T follicular helper cell (primary cell): ENCODE measurements around the gene LTK.

Experiments used
- DNase-seq: peaks from one replicate; pipeline ENCODE4 v3.0.0-alpha.2; 2020; ENCODE audit warnings: low read depth

Gene LTK

DNA sequence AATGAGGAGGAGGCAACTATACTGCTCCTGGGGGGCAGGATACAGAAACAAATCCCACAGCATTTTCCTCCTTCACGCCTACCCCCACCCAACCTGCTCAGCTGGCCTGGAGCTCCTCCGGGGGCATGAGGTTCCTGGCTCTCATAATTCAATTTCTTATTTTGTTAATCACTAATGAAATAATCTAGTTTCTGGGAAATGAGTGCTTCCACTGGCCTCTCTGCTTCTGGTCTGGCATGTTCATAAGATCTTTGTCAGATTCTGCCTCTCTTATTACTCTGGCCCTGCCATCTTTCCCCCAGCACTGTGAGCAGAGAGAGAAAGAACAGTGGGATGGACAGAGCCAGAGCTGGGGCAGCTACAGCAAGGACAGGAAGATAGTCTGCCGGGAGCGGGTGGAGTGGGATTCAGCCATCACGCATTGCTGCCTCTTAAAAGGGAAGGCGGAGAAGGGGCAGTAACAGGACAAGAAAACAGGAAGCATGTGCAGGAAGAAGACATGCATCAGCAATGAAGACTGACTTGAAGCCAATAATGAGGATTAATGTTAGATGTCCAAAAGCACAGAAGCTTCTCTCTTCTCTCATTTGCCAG, 16.8 kb upstream of the LTK start:
- DNase-seq, result no peak

DNA sequence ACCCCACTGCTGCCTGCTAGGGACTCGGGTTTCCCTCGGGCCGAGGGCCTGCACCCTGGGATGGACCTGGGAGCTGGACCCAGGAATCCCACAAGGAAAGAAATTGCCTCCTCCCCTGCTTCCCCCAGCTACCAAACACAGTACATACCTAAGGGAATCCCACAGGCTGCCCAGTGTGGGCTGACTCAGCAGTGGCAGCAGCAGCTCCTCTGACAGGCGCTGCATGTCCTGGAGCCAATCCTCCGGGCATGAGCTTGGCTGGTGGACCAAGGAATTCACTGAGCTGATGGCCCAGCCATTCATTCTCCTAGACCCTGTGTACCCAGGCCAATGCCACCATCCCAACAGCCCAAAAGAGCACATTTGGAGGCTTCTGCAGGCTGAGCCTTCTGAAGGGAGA, 9.5 kb upstream of the LTK start:
- DNase-seq, result no peak

DNA sequence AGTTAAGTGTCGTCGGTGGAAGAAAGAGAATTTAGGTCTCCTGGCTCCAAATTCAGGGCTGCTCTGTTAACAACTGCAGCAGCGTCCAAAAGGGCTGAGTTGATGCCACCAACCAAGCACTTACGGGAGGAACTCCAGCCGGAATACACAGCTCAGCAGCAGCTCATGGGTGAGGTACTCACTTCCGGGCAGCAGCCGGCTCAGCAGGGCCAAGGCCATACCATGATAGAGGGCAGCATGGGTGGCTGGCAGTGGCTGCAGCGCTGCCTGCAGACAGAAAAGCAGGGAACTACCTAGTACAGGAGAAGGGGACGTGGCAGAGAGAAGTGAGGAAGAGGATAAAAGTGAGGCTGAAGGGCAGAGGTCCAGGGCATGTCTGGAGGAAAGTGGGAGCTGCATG, 8.0 kb upstream of the LTK start:
- no peak for DNase-seq

DNA sequence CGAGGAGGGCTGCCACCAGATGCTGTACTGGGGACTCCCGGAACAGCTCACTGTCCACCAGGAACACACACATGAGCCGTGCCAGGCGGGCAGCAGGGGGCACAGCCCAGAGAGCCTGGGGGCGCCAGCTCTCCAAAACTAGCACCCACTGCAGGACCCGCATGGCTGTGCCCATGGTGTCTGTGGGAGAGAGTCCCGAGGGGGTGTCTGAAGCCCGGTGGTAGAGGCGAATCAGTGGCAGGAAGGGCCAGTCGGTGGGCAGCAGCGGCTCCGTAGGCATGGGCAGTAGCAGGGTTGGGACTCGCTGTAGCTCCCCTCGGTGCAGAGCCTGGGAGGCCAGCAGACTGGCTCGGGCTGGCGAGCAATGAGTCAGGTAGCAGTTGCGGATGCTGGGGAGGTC, 7.0 kb upstream of the LTK start:
- DNase-seq, result no peak

DNA sequence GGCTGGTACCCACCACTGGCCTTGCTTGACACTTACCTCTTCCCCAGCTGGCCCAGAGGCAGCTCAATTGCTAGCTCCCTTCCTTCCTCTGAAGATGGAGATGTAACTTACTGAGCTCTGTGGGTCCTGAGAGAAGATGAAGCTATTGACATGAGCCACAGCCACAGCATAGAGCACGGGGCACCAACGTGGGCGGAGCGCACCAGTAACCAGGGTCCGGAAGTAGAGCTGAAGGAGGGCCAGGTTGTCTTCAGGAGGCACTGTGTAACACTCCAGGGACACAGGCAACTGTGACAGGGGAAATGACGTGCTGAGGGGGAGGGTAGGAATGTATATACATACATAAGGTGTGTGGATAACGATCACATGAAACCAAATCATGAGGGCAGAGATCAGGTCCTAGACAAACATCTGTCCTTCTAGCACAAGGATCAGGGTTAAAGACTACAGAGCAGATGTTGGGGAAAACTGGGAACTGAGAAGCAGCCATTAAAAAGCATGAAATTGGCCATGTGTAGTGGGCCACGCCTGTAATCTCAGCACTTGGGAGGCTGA, 4.3 kb upstream of the LTK start:
- no peak for DNase-seq

DNA sequence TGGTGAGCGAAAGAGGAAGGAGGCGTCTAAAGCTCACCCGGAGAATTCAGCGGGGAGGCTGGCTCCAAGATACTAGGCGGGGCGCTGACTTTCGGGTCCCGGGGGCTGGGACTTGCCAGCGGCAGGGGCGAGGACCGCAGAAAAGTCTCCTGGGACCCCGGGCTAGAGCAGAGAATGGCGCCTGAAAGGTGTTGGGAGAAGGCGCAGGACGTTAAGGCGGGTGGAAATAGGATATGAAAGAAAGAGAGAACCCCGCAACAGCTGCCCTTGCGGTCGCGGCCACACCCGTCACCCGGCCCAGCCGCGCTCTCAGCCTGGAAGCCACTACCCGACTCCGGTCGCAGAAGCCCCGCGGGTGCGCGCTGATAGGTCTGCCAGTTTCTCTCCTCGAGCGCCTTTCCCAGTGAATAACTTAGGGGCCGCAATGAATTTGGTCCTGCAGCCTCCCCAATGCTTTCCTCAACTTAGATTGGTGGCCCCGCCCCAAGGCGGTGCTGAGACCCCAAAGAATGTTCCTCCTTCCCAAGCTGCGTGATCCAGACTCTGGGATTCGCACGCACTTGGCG, 604 bp downstream of the LTK start:
- DNase-seq, result no peak

DNA sequence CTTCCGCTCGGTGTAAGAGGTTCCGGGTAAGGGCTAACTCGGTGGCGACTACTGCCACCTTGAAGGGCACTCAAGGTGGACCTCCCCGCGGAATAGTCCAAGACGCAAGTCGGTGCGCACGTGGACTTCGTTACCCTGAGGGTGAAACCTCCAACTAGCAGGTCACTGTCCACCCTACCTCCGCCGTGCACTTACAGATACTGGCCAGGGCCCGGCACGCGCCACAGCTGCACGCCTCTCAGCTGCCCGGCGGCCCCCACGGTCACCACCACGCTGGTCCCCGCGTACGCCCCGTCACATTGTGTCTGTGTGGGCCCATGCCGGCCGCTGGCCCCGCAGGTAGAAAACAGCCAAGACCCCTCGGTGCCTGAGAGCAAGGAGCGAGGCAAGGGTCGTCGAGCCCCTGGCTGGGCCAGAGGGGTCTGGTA, 1.1 kb downstream of the LTK start:
- DNase-seq, result no peak

DNA sequence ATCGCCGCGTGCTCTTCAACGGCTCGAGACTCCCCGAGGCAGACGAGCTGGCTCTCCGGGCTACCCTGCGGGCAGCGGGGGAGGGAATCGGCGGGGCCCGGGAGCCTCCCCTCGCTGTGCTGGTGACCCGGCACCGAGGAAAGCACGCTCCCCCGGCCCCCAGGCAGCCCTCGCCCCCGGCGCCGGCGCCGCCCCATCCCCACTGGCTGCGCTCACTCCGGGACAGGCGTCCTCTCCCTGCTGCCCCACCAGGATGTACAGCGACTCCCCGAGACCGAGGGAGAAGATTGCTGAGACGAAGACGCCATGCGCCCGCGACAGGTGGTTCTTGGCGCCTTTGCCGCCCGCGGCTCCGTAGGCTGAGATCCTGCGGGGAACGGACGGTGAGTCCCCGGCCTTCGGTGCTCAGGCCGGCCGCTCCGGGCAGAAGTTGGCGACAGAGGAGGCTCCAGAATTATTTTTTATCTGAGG, 1.7 kb downstream of the LTK start:
- DNase-seq, result no peak

DNA sequence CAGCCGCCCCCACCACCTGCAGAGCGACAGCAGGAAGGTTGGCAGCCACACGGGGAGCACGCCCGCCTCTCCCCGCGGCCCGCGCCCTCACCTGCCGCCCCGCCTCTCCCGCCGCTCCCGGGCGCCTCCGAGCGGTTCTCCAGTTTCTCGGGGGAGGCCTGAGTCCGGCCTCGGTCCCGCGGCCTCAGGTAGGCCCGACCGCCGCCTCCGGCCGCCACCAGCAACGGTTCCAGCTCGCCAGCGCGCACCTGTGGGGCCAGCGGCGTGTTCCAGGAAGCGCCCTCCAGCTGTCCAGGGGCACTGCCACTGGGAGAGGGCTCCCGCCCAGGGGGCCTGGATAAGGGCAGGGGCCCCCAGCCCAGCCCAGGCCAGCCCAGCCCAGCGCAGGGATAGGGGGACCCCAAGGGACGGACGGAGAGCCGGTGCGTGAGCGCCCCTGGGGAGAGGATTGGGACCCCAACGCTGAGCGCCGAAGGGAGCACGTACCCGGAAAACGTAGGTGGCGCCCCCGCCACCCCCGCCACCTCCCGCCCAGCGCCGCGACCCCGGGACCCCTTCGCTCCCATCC, 2.2 kb downstream of the LTK start:
- no peak for DNase-seq

DNA sequence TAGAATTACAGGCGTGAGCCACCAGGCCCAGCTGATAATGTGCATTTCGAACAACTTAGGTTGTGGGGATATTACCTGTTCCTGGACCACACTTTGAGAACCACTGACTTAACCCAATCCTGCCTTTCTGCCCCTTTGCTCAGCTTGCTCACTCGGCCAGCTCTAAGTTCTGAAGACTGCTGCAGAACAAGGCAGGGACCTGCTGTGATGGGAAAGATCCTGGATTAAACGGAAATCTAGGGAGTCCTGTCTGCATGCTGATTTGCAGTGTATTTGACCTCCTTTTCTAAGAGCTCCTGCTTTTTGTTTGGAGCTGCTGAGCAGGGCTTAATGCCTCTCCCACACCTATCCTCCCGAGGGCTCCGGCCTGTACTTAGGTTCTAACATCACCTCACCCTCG, 2.9 kb downstream of the LTK start:
- DNase-seq, result no peak

DNA sequence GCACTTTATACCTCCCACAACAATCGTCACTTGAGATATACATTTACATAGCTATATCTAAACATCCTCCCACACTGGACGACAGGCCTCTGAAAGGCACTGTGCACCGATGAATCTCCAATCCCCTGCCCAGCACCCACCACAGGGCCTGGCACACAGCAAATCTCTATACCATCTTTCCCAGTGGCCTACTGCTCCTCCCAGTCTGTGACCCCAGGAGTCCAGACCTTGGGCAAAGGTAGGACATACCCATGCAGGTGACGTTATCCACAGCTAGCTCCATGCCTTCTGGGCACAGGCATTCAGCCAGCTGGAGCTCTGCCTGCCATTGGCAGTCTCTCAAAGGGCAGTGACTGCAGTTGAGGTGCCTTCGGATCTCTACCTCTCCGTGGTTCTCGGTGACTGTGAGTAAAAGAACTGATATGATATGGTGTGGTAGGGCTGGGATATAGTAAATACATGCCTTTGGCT, 5.8 kb downstream of the LTK start:
- DNase-seq, result no peak

DNA sequence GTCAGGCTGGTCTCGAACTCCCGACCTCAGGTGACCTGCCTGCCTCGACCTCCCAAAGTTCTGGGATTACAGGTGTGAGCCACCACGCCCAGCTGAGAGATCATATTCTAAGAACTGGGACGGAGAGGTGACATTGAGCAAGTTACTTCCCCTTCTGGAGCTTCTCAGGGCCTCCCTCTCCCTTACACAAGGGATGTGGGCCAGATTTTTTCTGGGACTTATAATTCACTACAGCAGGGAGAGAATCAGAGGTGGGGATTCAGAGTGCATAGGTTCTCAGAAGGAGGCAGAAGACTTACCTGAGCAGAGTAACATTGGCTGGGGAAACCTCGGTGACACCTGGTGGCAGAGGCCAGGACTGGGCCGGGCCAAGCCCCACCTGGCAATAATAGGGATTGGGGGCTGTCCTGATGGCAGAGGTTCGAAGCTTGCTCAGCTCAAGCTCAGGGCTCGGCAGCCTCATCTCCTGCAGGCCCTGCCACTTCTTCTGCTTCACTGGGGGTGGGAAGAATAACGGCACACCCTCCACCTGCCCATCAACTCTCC, 6.8 kb downstream of the LTK start:
- no peak for DNase-seq

DNA sequence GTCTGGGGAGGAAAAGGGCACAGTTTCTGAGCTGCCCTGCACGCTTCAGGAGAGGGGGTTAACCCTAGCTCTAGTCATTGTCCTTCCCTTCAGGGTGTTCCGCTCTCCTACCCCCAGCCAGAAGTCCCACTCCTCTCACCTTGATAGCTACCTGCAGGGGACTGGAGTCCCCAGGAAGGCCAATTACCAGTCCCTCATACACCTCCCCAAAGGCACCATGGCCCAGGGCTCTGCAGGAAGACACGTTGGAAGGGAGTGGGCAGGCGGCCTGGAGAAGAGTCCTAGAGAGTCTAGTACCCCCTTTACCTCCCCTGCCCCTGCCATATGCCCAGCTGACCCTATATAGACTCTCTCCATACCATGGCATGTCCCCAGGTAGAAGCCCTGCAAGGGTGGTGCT, 7.9 kb downstream of the LTK start:
- DNase-seq, result no peak

DNA sequence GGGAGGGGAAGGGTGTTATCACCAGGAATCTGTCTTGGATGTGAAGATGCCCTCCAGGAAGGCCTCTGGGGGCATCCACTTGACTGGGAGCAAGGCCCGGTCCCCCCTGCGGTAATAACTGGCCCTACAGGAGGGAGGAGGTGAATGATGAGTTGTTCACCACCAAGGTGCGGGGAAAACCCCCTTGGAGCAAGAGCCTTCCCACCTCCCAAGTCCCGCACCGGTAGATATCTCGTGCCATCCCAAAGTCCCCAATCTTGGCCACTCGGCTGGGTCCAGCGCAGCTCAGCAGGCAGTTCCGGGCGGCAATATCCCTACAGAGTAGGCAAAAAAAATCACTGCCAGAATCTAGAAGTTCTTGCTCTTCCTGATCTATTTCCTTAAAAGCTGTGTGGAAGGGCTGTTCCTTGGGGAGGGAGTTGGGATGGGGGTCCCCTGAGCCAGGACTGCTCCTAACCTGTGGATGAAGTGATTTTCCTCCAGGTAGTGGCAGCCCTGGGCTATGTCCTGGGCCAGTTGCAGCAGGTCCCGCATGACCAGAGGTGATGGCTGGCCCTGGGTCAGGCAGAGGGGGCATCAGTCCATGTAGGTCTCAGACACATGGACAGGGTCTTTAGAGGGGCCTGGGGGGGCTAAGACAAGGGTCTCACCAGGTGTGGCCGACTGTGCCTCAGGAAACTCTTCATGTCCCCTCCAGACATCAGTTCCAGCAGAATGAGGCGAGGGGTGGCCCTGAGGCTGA, 8.7 kb downstream of the LTK start:
- DNase-seq, result no peak

DNA sequence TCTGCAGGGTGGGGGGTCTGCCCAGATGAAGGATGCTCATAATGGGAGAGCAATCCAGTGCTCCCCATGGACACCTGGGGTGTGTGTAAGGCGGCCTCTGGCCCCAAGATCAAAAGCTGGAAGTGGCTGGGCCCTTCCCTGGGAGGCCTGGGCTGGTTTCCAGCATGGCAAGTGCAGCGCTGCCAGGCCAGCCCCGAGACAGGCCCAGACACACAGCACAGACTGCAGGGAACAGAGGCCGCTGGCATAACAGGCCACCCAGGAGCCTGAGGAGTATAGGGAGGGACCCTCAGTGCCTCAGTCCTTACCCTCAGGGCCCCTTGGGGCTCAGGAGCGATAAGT, 10.0 kb downstream of the LTK start:
- no peak for DNase-seq

DNA sequence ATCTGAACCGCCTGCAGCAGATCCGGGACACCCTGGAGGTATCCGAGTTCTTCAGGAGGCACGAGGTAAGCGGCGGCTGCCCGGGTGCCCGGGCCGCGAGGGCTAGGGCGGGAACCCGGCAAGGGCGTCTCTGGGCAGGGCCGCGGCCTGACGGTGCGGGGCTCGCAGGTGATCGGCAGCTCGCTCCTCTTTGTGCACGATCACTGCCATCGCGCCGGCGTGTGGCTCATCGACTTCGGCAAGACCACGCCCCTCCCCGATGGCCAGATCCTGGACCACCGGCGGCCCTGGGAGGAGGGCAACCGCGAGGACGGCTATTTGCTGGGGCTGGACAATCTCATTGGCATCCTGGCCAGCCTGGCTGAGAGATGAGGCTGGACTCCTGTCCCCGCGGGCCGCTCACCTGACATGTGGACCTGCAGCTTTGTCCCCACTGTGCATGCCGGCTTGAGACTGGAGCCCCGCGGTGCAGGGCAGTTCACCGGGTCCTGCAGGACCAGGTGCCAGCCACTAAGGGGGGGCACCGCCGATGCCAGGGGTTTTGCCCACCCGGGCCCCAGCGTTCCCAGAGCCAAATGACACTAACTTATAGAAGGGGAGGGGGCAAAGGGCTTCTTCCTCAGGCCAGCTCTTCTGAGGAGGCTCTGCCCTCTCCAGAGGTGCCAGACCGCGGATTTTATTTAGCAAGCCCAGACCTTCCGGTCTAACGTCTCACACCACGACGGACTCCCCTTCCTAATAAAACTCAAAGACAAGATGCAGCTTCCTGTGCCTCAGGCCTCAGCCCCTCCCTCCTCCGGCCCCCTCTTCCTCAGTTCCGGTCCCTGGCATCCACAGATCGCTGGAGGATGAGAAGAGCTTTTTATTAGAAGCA, 10.6 kb downstream of the LTK start:
- DNase-seq, result no peak

DNA sequence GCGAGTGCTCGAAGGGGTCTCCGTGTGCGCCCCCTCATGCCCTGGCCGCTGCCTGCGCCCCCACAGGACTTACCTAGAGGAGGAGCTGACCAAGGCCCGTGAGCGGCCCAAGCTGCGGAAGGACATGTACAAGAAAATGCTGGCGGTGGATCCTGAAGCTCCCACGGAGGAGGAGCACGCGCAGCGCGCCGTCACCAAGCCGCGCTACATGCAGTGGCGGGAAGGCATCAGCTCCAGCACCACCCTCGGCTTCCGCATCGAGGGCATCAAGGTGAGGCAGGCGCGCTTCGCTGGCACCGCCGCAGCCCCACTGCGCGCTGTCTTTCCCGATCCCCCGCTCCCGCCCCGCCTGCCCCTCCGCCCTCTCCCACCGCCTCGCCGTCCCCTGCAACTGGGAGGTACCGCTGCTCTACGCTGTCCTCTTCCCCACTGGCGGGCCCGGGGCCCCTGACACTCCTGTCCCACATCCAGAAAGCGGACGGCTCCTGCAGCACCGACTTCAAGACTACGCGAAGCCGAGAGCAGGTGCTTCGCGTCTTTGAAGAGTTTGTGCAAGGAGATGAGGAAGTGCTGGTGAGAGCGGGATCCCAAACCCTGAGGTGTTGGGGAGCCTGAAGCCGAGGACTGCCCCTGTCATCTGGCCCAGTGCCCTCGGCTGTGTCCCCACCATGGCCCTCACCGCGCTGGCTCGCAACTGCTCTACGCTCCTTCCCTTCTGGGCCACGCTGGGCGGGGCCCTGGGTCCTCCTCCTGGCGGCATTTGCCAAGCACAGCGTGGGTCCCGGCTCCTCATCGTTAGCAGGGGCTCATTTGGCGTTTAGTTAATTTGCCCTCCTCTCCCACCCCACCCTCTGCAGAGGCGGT, 11.5 kb downstream of the LTK start:
- no peak for DNase-seq

DNA sequence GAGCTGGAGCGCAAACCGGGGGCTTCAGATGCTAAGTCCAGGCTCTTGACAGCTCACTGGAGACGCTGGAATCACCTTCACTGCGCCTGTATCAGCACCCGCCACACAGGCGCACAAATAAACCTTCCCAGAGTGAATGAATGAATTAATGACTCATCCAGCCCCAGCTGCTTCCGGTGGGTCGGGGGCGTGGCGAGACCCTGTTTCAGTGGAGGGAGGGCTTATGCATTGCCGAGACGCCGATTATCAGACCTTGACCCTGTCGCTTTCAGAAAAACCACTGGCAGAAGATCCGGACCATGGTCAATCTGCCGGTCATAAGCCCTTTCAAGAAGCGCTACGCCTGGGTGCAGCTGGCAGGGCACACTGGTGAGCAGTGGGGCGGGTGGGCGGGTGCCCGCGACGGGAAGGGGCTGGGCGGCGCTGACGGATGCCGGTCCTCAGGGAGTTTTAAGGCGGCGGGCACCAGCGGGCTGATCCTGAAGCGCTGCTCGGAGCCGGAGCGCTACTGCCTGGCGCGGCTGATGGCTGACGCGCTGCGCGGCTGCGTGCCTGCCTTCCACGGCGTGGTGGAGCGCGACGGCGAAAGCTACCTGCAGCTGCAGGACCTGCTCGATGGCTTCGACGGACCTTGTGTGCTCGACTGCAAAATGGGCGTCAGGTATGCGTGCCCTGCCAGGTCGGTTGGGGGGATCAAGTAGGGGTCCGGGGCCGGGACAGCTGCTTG, 12.3 kb downstream of the LTK start:
- no peak for DNase-seq

DNA sequence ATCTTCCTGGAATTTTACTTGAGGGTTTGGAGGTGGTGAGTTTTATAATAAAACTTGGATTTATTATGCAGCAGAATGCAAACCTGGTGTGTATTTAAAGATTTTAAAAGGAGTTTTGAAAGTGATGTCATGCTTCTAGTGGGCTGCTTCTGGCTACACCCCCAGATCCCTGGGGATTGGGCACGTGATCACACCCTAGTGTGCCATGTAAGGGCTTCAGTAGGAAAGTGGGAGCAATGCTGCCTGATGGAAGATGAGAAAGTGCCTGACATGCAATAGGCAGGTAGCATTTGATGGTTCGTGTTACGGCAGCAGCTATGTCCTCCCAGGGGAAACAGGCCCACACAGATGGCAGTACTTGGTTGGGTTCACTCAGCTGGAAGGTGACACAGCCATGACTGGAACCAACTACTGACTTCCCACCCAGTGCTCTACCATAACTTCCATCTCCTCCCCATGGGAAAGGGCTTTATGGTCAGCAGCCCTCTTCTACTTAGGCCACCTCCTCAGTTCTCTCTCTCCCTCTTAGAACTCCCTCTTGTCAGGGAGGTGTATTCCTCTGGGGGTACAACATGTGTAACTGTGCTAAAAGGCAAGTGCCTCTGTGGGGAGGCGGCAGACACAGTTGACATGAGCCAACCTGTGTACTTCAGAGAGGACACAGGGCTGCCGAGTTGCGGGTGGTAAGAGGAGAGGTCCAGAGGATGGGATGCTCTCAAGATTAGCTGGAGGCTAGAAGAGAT, 14.3 kb downstream of the LTK start:
- DNase-seq, result no peak
